Activated T-helper 1 cell treated with anti-CD3 and anti-CD28 coated beads, Interleukin-12 subunit alpha, Interleukin-12 subunit beta, Interleukin-2, Interleukin-4 antibody, amounts not matched to agents 30 ng/mL and 10 ng/mL and 1 ng/mL, durations not matched to agents 14 hours and 24 hours and 36 hours (primary cell): ENCODE measurements around the gene RMC1. TPM values are rescaled to one million over a fixed set of nuclear protein-coding genes. Genes with fewer than 3 reads are reported as not detected.
A peak's percentile ranks its signal among the peaks of the same experiment; 100 is the strongest.
"Not testable (repeated sequence)": the region's sequence is repeated elsewhere in the genome, so short reads cannot be mapped to it uniquely, and the experiment has no call there.

Source experiments
- DNase-seq: peaks from one replicate; pipeline ENCODE4 v3.0.0; 2021; ENCODE audit warnings: low spot score
- H3K27ac Mint-ChIP-seq: one replicate; pipeline ENCODE4 v1.8.0; 2021; ENCODE audit warnings: mild to moderate bottlenecking, mixed read lengths
- H3K27me3 Mint-ChIP-seq: one replicate; pipeline ENCODE4 v1.8.0; 2022; ENCODE audit warnings: mild to moderate bottlenecking, moderate library complexity, mixed read lengths; ENCODE audit not compliant: insufficient read depth
- H3K36me3 Mint-ChIP-seq: one replicate; pipeline ENCODE4 v1.8.0; 2021; ENCODE audit warnings: low read depth, mixed read lengths
- H3K4me1 Mint-ChIP-seq: one replicate; pipeline ENCODE4 v1.8.0; 2021; ENCODE audit warnings: low read depth, mixed read lengths
- H3K4me3 Mint-ChIP-seq: one replicate; pipeline ENCODE4 v1.8.0; 2021; ENCODE audit warnings: mild to moderate bottlenecking, moderate library complexity, mixed read lengths
- H3K9me3 Mint-ChIP-seq: one replicate; pipeline ENCODE4 v1.8.0; 2021; ENCODE audit warnings: mixed read lengths
- intact Hi-C: fragments of 100-400 bp; cut with micrococcal nuclease; formaldehyde crosslinking; loops from one replicate; pipeline ENCODE4 v1.15.1; 2024
- total RNA-seq: library from RNA; stranded (reverse); gene quantifications from 2 replicates; pipeline ENCODE4 v1.2.3, GENCODE V29; 2022

RMC1 gene
- total RNA-seq, 1 donor from 2014 or later: 56.3 TPM

DNA sequence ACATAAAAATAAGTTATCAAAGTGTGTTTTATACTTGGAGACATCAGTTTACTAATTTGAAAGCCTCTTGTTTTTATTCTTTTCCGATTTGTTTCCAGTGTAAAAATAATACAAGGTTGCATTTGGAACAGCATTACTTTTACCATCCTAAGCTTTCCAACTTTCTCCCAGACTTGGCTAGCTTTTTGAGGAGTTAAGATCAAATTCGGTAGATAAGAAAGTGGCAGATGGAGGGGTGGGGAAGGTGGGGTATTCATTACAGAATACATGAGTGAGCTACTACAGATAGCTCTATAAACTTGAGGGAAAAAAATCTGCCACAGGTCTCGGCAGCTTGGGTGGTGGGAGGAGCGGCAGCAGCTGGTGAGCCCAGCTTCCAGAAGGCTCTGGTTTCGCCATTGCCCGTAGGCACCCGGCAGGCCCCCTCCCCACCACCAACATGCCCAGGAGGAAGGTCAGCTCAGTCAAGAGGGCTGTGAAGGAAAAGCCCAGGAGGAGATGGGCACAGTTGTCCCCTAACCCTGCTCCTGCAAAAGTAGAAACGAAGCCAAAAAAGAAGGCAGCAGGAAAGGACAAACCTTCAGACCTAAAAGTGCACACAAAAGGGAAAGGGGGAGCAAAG lies 18.6 kb upstream of the RMC1 start:
- H3K36me3 Mint-ChIP-seq: peaks cover 18% of the 10 kb centered on the region
- intact Hi-C loops: no loop called here
- H3K27me3 Mint-ChIP-seq: no peaks in the 10 kb centered on the region
- no peak for DNase-seq
- H3K4me3 Mint-ChIP-seq: no peak overlapping the region
- peaks cover 25% of the 10 kb centered on the region for H3K4me1 Mint-ChIP-seq
- no peaks in the 10 kb centered on the region for H3K9me3 Mint-ChIP-seq
- no peak overlapping the region for H3K27ac Mint-ChIP-seq

DNA sequence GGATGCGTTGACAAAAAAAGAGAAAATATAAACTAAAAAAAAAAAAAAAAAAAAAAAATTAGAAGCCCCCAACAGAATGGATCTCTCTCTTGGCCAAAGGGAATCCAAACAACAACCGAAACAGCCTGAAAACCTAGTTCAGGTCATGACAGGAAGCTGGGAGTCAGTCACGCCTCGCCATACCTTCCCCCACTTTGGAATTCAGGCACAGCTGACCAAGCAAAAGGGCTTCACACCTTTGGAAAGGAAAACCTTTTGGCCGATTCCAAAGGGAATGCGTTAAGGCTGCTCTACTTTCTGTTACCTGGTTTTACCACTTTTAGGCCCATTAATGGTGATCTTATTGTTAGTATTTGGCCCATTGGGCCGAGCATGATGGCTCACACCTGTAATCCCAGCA lies 17.9 kb upstream of the RMC1 start:
- H3K36me3 Mint-ChIP-seq: peaks cover 11% of the 10 kb centered on the region
- intact Hi-C loops: no loop called here
- no peak overlapping the region for H3K4me3 Mint-ChIP-seq
- H3K4me1 Mint-ChIP-seq: peaks cover 29% of the 10 kb centered on the region
- no peak for DNase-seq
- H3K27me3 Mint-ChIP-seq: no peaks in the 10 kb centered on the region
- no peaks in the 10 kb centered on the region for H3K9me3 Mint-ChIP-seq
- H3K27ac Mint-ChIP-seq: no peak overlapping the region

DNA sequence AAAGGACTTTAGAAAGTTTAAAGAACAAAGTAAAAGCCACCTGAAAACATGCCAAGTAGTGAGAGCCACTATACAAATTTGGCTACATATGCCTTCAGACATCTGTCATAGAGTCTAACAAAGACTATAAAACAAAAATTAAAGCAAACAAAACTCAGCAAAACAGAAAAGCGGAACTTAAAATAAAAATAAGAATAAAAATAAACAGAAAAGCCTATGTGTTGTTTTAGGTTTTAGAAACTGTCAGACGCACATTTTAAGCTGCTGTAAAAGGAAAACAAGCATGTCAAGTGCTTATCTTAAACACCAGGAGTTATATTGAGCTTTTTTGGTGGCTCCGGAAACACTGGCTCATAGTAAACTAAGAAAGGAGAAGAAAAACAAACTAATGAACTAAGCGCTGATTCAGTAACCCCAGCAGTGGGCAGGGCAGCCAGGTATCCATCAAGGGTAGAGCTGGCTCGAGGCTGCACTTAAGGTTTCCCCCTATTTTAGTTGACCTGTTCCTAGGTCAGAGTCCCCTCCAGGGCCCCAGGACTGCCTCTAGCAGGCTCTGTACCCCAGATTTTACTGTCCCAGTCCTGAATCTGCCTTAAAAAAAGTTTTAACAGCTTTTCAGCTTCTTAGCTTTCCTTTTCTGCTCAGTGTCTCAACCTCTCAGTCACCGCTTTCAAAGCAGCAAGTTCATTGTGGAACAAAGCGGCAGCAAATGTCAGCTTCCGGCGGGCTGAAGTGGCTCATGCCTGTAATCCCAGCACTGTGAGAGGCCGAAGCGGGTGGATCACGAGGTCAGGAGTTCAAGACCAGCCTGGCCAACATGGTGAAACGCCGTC lies 15.4 kb upstream of the RMC1 start:
- peaks cover 5% of the 10 kb centered on the region for H3K36me3 Mint-ChIP-seq
- peak overlapping the region; percentile 66 for H3K27ac Mint-ChIP-seq
- peaks cover 1% of the 10 kb centered on the region for H3K9me3 Mint-ChIP-seq
- DNase-seq: peak; percentile 41
- H3K27me3 Mint-ChIP-seq: no peaks in the 10 kb centered on the region
- peaks cover 30% of the 10 kb centered on the region for H3K4me1 Mint-ChIP-seq
- intact Hi-C loops: no loop called here
- peak overlapping the region; percentile 43 for H3K4me3 Mint-ChIP-seq

DNA sequence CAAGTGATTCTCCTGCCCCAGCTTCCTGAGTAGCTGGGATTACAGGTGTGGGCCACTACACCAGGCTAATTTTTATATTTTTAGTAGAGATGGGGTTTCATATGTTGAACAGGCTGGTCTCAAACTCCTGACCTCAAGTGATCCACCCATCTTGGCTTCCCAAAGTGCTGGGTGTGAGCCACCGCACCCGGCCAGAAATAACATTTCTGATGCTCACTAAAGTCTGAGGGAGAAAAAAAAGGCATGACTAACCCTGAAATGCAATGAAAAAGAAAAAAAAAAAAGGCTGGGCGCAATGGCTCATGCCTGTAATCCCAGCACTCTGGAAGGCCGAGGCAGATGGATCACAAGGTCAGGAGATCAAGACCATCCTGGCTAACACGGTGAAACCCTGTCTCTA lies 13.7 kb upstream of the RMC1 start:
- H3K9me3 Mint-ChIP-seq, H3K27me3 Mint-ChIP-seq, intact Hi-C loops, DNase-seq, H3K4me3 Mint-ChIP-seq, H3K27ac Mint-ChIP-seq, H3K36me3 Mint-ChIP-seq: not testable (repeated sequence)
- H3K4me1 Mint-ChIP-seq: peaks cover 25% of the 10 kb centered on the region

DNA sequence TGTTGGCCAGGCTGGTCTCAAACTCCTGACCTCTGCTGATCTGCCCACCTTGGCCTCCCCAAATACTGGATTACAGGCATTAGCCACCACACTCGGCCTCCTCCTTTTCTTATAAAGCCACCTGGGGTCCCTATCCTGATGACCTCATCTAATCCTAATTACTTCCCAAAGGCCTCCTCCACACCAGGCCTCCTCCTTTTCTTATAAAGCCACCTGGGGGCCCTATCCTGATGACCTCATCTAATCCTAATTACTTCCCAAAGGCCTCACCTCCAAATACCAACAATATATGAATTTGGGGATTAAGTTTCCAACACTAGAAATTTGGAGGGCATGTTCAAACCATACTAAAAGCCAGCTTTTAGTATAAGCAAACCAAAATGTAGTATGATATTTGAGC lies 9.7 kb upstream of the RMC1 start:
- Mint-ChIP-seq H3K9me3 (peaks cover 3% of the 10 kb centered on the region), H3K4me3 (no peak overlapping the region)

DNA sequence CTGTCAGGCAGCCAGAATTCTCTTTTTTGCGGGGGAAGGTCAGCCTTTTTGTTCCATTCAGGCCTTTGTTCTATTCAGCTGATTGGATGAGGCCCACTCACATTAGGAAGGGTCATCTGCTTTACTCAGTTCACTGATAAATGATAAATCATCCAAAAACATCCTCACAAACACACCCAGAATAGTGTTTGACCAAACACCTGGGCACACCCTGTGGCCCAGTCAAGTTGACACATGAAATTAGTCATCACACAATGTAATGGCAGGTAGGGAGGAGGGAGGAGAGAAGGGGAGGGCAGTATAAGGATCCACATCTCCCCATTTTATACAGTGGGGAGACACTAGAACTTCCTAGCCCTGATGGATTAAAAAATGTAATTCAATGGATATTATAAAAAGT lies 8.3 kb upstream of the RMC1 start:
- Mint-ChIP-seq H3K27me3 (no peaks in the 10 kb centered on the region), H3K36me3 (no peaks in the 10 kb centered on the region), H3K4me3 (no peak overlapping the region), H3K9me3 (peaks cover 3% of the 10 kb centered on the region), H3K27ac (no peak overlapping the region), H3K4me1 (peaks cover 25% of the 10 kb centered on the region)
- no peak for DNase-seq
- intact Hi-C loops: loop anchor here (5.0 kb wide), 1 partner anchor 332 kb away; no protein-coding TSS in a partner anchor

More for the DNA sequence above, 9.7 kb upstream of the RMC1 start:
- H3K27ac Mint-ChIP-seq: no peak overlapping the region
- H3K27me3 Mint-ChIP-seq: no peaks in the 10 kb centered on the region
- DNase-seq: no peak
- H3K4me1 Mint-ChIP-seq: peaks cover 17% of the 10 kb centered on the region
- H3K36me3 Mint-ChIP-seq: no peaks in the 10 kb centered on the region
- intact Hi-C loops: no loop called here

DNA sequence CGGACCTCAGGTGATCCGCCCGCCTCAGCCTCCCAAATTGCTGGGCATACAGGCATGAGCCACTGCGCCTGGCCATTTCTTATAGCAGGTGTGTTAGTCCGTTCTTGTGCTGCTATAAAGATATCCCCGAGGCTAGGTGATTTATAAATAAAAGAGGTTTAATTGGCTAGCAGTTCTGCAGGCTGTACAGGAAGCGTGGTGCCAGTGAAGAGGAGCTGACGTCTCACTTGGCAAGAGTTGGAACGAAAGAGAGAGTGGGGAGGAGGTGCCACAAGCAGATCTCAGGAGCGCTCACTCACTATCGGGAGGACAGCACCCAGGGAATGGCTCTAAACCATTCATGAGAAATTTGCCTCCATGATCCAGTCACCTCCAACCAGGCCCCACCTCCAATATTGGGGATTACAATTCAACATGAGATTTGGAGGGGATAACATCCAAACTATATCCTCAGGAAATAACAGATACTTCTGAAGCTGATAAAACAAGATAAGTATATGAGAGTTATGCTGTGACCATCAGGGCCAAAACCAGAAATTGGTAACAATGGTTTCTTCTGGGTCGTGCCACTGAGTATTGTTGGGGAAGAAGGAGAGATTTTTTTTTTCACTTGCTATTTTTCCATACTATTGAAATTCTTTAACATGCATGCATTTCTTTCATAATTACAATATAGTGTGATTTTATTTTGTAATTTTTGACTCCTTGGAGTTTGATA lies 7.4 kb upstream of the RMC1 start:
- intact Hi-C loops: loop anchor here (5.0 kb wide), 1 partner anchor 331 kb away; no protein-coding TSS in a partner anchor
- H3K27ac Mint-ChIP-seq: no peak overlapping the region
- H3K36me3 Mint-ChIP-seq: no peaks in the 10 kb centered on the region

DNA sequence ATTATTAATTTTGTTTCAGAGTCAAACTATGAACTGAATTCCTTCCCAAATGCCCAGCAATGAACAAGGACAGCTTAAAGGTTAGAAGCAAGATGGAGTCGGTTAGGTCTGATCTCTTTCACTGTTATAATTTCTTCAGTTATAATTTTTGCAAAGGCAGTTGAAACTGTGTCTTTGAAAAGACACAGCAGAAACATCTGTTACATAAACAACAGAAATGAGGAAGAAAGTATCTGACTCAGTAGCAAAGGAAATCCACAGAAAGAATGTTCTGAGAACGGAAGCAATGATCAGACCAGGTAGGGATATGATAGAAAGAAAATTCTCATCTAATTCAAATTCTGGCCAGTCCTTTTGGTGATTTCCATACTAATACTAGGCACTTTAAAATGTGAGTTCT lies 5.2 kb upstream of the RMC1 start:
- H3K4me3 Mint-ChIP-seq: no peak overlapping the region
- no peak overlapping the region for H3K27ac Mint-ChIP-seq
- intact Hi-C loops: loop anchor here (1.0 to 5.0 kb wide), 6 partner anchors 19 to 421 kb away; partner anchors contain the start of gene NPC1
- peaks cover under 1% of the 10 kb centered on the region for H3K9me3 Mint-ChIP-seq
- no peaks in the 10 kb centered on the region for H3K36me3 Mint-ChIP-seq
- peaks cover 35% of the 10 kb centered on the region for H3K4me1 Mint-ChIP-seq
- DNase-seq: no peak
- H3K27me3 Mint-ChIP-seq: no peaks in the 10 kb centered on the region

More for the DNA sequence above, 7.4 kb upstream of the RMC1 start:
- Mint-ChIP-seq H3K27me3 (no peaks in the 10 kb centered on the region), H3K4me3 (no peak overlapping the region), H3K9me3 (peaks cover 3% of the 10 kb centered on the region), H3K4me1 (peaks cover 20% of the 10 kb centered on the region)
- no peak for DNase-seq

DNA sequence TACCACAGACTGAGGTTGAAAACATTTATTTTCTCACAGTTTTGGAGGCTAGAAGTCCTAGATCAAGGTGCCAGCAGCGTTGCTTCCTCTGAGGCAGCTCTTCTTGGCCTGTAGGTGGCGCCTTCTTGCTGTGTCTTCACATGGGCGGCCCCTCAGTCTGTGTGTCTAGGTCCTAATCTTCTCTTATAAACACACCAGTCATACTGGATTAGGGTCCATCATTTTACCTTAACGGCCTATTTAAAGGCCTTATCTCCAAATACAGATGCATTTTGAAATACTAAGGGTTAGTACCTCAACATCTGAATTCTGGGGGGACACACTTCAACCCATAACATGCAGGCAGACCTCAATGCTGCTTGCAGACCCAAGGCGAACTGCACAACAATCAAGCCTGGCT lies 4.4 kb upstream of the RMC1 start:
- DNase-seq: peak; percentile 64
- Mint-ChIP-seq H3K27me3 (no peaks in the 10 kb centered on the region), H3K27ac (no peak overlapping the region), H3K9me3 (no peaks in the 10 kb centered on the region), H3K4me1 (peaks cover 37% of the 10 kb centered on the region), H3K36me3 (no peaks in the 10 kb centered on the region), H3K4me3 (no peak overlapping the region)
- intact Hi-C loops: loop anchor here (1.0 to 5.0 kb wide), 7 partner anchors 18 to 620 kb away; partner anchors contain the start of gene NPC1

DNA sequence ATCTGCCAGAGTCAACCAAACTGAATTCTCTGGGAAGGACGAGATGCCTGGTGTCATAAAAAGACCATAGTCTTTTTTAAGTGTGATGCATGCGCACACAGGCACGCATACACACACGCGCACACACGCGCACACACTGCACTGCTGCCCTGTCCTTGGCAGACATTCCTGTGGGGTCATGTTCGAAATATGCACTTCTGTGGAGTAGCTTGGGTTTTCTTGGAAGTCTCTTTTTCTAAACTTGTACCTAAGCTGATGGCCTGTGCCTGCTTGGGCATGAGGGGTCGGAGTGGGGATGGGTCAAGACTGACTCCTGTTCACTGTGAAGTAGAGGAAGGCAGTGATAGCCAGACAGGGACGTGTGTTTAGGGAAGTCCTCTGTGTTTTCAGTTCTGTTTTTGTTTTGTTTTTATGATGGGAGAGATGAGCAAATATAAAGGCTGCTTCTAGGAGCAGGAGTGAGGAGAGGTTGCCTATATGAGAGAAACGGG lies 4.0 kb upstream of the RMC1 start:
- DNase-seq: no peak
- peaks cover 42% of the 10 kb centered on the region for H3K4me1 Mint-ChIP-seq
- no peaks in the 10 kb centered on the region for H3K9me3 Mint-ChIP-seq
- H3K27ac Mint-ChIP-seq: no peak overlapping the region
- no peaks in the 10 kb centered on the region for H3K27me3 Mint-ChIP-seq
- no peak overlapping the region for H3K4me3 Mint-ChIP-seq
- intact Hi-C loops: loop anchor here (1.0 to 5.0 kb wide), 5 partner anchors 17 to 620 kb away; no protein-coding TSS in a partner anchor
- peaks cover 2% of the 10 kb centered on the region for H3K36me3 Mint-ChIP-seq

DNA sequence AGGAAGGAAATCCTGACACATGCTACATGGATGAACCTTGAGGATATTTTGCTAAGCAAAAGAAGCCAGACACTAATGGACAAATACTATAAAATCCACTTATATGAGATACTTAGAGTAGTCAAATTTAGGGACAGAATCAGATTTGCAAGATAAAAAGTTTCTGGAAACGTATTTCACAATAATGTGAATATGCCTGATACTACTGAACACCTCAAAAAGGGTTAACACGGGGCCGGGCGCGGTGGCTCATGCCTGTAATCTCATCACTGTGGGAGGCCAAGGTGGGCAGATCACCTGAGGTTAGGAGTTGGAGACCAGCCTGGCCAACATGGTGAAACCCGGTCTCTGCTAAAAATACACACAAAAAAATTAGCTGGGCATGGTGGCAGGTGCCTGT lies 1.7 kb upstream of the RMC1 start:
- DNase-seq: no peak
- Mint-ChIP-seq H3K9me3 (no peaks in the 10 kb centered on the region), H3K4me3 (peak overlapping the region; percentile 6), H3K36me3 (peaks cover 10% of the 10 kb centered on the region), H3K27me3 (no peaks in the 10 kb centered on the region), H3K4me1 (peaks cover 59% of the 10 kb centered on the region), H3K27ac (no peak overlapping the region)
- intact Hi-C loops: loop anchor here (2.0 to 5.0 kb wide), 2 partner anchors 516 to 569 kb away; partner anchors contain the start of gene RBBP8

DNA sequence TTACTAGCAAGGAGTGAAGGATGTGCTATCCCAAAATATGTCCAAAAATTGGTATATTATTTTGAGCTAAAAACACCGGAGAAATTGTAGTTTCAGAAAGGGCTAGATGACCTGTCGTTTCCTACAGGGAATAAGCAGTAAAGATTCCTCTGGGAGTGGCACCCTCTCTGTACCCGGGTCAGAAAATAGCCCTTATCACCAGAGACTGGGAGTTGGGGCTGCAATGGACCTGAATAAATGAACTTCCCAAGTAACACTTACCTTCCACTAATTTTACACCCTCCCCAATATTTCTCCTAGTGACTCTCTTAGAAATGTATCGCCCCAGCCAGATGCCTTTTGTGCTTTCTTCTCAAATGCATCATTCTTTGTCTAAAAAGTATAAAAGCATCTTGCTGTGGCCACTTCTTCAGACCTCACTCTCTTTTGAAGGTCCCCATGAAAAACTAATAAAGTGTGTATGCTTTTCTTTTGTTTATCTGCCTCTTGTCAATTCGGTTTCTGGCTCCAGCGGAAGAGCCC lies 734 bp upstream of the RMC1 start:
- Mint-ChIP-seq H3K4me1 (peaks cover 66% of the 10 kb centered on the region), H3K36me3 (peaks cover 16% of the 10 kb centered on the region), H3K4me3 (peak overlapping the region; percentile 85), H3K27ac (peak overlapping the region; percentile 91), H3K27me3 (no peaks in the 10 kb centered on the region), H3K9me3 (no peaks in the 10 kb centered on the region)
- intact Hi-C loops: loop anchor here (1.0 to 5.0 kb wide), 5 partner anchors 49 to 570 kb away; partner anchors contain the start of genes NPC1, RBBP8 and RIOK3
- no peak for DNase-seq
